ENCODE data around the gene PLEKHN1.

GRCh38 chr1:942411-942821, 23.9 kb upstream of the PLEKHN1 start:
- TF ChIP-seq CTCF (conservative IDR thresholded peaks at IDR 0.05; ENCODE audit: low read depth, low read length) (no peak), EZH2 (IDR thresholded peaks at IDR 0.05; ENCODE audit: borderline replicate concordance, low read depth, low read length, poor library complexity, severe bottlenecking) (no peak)

Measured in A673 (cell line).